Left lobe of liver (tissue), 2 donors: ENCODE measurements around the gene EYA4. TPM values are rescaled to one million over a fixed set of nuclear protein-coding genes. Genes with fewer than 3 reads are reported as not detected.

ENCODE experiments used
- ATAC-seq: fragments of 200-7000 bp; cut with Tn5 transposase; one replicate; pipeline ENCODE4 v1.9.1; 2020; ENCODE audit warnings: mild to moderate bottlenecking, moderate library complexity
- DNase-seq: peaks from one replicate; pipeline ENCODE4 v3.0.0-alpha.2; 2020; ENCODE audit warnings: low spot score
- total RNA-seq: library from RNA; stranded (reverse); gene quantifications from one replicate; pipeline ENCODE4 v1.2.1, GENCODE V29; 2021
- donor health status: DM: no; HTN: no; CAD: no; lungs with moderate emphysema.
- donor health status: DM: no; HTN: yes; CAD: no.

Gene EYA4
- total RNA-seq, 1 donor from 2014 or later, result not detected

DNA sequence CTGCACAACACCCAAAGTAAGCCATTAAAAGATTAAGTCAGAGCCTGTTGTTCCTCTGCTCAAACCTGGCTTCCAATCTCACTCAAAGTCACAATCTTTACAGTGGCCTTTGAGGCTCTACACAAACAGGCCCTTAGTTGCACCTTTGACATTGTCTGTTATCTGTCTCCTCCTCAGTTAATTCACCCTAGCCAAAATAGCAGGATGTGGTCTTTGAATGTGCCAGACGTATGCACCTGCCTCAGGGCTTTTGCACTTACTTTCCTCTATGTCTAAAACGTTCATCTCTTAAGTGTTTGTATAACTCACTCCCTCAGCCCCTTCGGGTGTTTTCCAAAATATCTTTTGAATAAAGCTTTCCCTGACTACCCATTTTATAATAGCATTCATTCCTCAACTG is 107.7 kb downstream of the EYA4 start:
- ATAC-seq (no peak), DNase-seq (no peak)

DNA sequence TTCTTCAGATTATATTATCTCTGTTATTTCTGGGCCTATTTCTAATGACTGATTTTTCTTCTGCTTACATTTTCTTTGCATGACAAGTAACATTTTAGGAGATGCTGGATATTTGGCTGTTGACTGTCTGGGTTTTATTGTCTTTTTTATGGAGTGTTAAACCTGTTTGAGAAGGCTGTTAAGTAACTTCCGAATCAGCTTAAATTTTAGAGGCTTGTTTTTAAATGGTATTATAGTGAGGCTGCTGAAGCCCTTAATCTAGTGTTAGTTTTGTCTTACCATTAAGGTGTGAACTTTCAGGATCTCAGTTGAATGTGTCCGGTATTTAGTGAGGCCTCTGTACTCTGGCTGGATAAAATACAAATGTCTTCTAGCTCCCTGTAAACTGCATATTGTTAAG is 109.8 kb downstream of the EYA4 start:
- ATAC-seq (no peak), DNase-seq (no peak)

DNA sequence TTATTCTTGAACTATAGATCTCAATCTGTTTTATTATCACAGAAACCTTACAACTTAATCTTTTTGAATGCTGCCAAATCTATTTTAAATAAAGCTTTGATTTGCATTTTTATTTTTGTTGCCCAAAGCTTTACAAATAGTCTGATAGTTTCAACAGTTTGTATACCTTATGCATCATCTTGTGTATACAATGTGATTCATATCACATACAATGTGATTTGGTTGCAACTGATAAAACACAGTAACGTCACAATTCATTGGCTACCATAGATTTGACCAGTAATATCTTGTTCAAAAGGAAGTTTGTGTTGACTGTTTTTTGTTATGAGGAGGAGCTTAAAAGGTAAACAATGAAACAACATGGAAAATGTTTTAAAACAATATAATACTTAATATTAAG is 110.9 kb downstream of the EYA4 start:
- ATAC-seq, result no peak
- DNase-seq, result no peak

DNA sequence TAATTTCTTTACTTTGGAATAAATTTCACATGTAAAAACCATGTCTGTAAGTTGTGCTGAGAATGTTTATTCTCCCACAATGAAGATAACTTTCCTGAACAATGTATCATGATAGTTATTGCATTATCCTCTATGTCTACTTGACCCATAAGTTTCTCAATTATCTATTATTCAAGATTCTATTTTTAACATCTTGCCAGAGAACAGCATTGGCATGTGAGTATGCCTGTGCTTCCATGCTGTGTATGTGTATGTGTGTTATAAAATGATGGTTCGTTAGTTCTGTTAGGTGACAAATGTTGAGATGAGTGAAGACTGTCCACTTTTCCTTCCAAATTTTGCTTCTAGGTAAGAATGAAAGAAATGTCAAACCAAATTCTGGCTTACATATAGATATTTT is 111.9 kb downstream of the EYA4 start:
- DNase-seq (no peak), ATAC-seq (no peak)

DNA sequence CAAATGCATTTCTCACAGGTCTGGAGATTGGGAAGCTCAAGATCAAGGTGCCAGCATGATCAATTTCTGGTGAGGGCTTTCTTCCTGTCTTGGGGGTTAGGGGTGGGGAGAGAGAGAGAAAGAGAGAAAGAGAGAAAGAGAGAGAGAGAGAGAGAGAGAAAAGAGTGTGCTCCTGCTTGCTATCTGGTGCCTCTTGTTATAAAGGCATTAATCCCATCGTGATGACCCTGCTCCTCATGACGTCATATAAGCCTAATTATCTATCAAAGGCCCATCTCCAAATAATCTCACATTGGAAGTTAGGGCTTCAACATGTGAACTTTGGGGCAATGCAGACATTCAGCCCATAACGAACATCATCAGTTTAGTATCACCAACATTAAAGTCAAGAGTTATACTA is 114.8 kb downstream of the EYA4 start:
- no peak for ATAC-seq
- DNase-seq, result no peak

DNA sequence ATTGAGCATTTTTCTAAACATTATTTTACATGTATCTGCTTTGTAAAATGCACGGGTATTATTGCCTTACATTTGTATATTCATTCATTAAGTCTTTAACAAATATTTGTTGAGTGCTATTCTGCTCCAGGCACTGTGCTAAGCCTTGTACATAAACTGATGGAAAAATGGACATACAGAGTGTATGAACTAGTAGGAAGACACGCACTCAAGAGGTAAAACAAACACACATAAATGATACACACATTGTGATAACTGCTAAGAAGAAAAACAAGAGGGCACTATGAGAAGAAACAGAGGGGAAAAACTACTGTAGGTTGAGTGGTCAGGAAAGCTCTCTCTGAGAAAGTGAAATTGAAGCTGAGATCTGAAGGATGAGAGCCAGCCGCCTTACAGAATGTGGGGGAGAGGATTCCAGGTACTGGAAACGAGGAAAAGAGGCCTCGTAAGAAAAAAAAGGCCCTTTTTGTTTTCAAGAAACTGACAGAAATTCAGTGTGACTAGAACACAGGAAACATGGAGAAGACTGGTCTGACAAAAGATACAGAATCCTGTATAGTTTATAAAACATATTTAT is 117.5 kb downstream of the EYA4 start:
- no peak for ATAC-seq

DNA sequence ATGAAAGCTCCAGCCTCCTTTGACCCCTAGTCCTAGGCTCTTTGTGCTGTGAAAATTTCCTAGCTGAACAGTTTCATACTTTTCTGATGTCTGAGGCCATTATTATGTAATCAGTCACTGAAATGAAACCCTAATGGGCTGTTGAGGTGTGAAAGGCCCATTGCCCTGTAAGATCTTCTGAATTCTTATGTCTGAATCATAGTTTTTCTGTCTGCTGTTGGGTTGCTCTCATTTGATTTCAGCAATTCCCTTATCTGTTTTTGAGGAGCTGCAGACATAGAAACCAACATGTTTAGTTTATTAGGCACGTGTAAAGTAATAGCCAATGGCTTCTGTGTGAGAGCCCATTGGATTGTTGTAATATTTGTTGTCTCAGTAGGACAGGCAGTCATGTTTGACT is 118.1 kb downstream of the EYA4 start:
- no peak for ATAC-seq
- DNase-seq, result no peak

More for the DNA sequence above, 117.5 kb downstream of the EYA4 start:
- DNase-seq, result no peak

DNA sequence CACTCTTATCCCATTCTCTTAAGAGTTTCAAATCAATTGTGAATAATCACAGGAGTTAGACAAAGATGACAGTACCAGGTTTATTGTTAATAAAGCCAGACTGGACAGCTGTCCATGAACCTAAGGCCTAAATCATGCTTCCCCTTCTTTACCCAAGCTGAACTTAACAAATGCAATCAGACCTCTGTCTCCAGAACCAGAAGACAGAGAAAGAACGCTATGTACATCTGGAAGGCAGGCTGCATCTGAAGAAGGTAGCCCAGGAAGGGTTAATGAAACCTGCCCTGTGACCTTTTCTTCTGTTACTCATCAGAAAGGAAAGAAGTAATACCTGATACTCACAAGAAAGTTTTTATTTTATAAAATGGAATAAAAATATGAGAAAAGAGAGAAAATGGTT is 118.6 kb downstream of the EYA4 start:
- ATAC-seq (no peak), DNase-seq (no peak)

DNA sequence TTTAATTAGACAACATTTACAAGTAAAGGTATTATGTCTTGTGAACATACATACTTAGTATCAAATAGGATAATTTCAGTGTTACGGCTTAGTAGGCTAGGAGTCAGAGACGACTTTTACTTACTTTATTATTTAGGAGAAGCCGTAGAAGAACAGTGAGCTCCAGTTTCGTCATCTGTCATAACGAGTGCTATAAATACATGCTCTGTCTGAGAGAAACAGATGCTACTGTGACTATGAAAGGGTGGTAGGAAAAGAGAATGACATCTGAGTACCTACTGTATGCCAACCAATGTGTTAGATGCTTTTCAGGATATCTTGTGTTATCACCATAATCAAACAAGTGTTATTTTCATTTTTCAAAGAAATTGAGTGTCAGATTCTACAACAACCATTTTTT is 119.0 kb downstream of the EYA4 start:
- no peak for ATAC-seq
- no peak for DNase-seq

DNA sequence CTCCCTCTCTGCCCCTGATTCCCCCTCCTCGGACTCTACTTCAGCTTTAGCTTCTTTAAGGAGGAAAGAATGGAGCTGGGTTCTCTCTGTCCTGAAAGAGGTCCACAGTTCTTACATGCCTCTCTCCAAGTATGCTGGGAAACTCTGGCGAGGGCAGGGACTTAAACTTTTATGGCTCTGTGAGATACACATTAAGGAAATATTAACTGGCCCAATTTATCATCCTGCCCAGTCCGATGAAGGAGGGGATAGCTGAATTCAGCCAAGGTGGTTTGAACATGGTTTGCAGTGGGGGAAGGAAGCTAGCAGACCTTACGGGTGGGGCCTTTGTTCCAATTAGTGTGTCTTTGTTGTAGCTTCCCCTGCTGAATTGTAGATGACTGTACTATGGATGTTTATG is 121.7 kb downstream of the EYA4 start:
- ATAC-seq (no peak), DNase-seq (no peak)

DNA sequence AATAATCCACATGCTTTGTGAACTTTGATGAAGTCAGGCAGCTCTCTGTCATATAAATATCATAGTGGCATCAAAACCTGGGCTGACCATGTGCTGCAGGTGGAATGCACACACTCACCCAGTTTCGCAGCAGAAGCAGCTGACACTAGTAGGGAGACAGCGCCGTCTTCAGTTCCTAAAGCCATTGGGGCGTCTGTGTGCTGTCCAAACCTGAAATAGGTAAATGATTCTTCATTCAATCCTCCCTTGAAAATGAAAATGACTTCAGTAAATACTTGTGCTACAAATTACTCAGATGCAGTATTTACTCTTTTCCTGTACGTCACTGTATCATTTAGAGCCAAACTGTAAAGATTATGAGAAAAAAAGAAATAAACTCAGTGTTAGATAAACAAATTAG is 127.5 kb downstream of the EYA4 start:
- no peak for DNase-seq
- no peak for ATAC-seq

DNA sequence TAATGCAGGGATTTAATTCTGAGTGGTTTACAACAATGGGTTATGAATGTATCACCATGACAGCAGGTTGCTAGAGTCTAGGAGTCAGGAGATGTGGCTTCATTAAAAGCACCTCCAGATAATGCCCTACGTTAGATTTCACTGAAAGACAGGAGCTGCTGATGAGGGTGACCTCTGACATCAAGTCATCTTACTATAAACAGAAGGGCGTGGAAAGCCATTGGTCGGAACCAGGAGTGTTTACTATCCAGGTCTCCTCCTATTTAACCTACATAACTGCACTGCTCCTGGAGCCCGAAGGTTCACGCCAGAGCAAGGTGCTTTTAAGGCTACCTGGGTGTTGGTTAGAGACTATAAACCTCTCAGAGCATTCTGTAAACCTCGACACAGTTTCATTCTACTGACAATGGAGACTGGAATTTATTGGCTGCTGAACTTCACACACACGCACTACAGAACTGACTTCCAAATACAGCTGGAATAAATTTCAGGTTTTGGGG is 128.7 kb downstream of the EYA4 start:
- ATAC-seq (no peak), DNase-seq (no peak)

DNA sequence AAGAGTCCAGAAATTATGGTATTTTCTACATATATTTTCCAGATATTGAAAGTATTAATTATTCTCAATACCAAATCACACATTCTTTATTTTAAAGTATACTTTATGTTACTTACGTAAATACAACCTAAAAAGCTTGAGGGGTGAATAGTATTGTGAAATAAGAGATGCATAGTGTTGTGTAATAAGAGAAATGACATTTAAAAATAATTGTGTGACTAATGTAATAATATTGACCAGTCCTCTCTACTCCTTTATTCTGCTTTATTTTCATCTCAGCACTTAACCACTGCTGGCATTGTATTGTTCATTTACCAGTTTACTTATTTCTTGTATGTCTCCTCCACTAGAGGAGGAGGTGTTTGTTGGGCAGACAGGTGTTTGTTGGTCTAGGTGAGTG is 135.6 kb downstream of the EYA4 start:
- DNase-seq, result no peak
- ATAC-seq, result no peak

DNA sequence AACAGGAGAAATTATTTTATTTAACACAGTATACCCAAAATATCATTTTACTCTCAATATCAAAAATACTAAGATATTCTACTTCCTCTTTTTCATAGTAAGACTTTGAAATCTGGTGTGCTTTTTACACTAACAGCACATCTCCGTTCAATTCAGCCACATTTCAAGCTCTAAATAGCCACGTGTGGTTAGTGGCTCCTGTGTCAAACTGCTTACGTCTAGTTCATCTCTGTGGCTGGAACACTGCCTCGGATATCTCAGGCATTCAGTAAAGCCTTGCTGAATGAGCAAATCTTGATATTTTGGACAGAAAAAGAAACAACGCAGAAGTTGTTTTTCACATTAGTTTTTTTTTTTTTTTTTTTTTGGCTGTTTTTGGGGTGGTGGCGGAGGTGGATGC is 136.1 kb downstream of the EYA4 start:
- DNase-seq, result no peak
- ATAC-seq, result no peak

DNA sequence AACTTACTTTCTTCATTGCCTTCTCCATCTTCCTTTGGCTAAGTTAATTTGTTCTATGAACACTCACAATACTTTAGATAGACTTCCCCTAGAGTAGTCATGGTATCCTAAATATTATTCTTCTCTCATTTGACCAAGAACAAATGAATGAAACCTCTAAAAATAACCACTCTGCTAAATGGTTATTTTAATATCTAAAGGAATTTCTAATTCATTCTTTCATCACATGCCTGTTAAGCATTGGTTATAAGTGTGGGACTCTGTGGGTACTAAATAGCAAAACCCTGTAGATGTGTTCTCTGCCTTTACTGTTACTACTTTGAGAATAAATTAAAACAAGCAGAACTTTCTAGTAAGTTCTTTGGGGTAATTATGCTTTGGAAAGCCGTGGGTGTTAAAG is 138.9 kb downstream of the EYA4 start:
- DNase-seq, result no peak
- no peak for ATAC-seq

DNA sequence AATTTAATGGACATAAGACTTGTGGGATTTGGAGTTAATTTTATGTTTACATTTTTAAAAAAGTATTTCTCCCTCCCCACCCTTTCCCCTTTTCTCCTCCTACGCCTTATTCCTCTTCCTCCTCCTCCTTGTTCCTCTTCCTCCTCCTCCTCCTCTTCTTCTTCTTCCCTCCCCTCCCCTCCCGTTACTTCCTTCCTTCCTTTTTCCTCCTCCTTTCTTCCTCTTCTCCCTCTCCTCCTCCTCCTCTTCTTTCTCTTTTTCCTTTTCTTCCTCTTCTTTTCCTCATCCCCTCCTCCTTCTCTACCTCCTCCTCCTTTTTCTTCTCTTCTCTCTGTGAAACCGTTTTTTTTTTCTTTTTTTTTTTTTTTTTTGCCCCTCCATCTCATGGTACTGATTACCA is 139.6 kb downstream of the EYA4 start:
- ATAC-seq (no peak), DNase-seq (no peak)

DNA sequence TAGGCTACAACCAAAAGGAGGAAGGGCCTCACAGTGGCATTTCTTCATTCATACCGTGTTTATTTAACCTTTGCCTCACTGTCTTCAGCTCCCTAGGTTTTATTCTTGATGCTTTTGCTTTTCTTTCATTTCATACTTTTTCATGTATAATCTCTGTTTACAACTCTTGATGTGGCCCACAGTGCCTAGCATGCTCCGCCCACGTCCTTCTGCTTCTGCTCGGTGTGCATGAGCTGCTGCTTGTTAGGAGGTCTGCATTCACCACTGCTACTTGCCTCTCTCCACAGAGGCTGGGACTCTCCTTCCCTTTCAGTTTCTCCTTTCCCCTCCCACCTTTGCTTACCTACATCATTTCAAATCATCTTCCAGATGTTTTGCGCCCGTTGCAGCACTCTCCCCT is 147.6 kb downstream of the EYA4 start:
- ATAC-seq (no peak), DNase-seq (no peak)

DNA sequence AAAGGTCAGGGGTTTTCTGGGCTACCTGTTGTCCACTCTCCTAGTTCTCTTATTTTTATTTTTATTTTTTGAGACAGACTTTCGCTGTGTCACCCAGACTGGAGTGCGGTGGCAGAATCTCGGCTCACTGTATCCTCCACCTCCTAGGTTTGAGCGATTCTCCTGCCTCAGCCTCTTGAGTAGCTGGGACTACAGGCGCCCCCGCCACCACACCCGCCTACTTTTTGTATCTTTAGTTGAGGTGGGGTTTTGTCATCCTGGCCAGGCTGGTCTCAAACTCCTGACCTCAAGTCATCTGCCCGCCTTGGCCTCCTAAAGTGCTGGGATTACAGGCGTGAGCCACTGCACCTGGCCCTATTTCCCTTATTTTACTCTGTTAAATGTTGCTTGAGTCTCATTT is 149.0 kb downstream of the EYA4 start:
- ATAC-seq, result no peak
- DNase-seq, result no peak

DNA sequence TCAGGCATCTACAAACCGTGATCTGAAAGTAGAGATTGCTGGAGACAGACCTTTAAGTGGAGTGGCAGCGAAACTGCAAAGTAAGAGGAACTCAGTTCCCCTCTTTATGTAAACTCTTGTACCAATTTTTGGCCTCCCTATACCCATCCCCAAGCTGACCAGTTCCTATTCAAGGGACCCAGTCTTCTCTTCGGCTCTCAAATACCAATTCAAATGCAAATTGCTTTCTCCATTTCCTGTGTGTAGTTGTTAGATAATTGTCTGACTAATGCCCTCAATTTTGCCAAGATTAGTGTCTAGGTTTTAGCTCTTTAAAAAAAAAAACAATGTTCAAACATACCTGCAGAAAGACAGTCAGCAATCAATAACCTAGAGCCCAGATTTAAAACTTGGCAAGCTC is 150.9 kb downstream of the EYA4 start:
- no peak for DNase-seq
- no peak for ATAC-seq

DNA sequence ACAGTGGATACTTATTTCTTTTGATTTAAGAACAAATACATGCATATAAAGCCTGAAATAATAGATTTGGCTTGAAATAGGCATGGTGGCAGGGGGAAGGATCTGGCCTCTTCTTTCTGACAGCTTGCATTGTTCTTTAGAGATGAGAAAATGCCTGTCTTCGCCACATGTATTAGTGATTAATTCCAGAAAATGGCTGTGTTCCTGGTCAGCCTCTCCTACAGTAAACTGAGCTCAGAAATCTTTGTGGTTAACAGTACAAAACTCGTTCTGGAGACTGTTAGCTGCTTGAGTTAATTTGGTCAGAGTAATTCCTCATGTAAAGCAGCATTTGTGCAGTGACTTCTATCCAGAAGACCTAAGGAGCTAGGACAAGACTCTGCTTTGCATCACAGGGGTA is 151.5 kb downstream of the EYA4 start:
- no peak for ATAC-seq
- DNase-seq, result no peak

DNA sequence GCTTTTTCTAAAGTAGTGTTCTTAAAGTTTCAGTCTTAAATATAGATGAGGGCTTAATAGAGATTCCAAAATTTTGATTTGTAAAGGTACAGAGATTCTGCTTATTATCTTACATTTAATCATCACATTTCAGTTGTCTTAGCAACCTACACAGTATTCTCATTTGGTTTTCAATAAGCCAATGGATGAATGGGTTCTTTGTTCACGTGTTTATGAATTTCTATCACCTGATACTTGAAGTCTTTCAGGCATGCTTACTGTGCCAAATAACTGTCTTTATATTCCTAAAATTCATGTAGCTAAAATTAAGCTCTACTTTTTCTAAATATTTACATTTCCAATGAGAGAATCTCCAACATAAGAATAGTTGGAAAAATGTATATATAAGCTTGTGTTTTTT is 152.7 kb downstream of the EYA4 start:
- ATAC-seq, result no peak

DNA sequence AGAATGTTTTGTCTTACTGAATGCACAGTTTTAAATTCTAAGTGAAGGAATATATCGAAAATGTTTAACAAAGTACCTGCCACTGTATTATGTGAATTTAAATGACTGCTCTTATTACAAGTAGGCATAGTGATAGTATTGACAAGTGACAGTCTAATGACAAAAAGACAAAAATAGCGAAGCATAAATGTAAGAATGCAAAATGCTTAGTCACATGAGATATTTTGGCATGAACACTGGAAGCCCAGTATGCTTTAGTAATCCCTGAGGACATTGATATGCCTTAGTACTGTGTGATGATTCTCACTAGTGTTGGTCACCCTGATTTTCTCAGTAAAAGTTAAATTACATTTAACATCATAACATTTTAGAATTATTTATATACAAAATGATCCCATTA is 153.5 kb downstream of the EYA4 start:
- DNase-seq, result no peak
- ATAC-seq, result no peak

More for the DNA sequence above, 152.7 kb downstream of the EYA4 start:
- no peak for DNase-seq

DNA sequence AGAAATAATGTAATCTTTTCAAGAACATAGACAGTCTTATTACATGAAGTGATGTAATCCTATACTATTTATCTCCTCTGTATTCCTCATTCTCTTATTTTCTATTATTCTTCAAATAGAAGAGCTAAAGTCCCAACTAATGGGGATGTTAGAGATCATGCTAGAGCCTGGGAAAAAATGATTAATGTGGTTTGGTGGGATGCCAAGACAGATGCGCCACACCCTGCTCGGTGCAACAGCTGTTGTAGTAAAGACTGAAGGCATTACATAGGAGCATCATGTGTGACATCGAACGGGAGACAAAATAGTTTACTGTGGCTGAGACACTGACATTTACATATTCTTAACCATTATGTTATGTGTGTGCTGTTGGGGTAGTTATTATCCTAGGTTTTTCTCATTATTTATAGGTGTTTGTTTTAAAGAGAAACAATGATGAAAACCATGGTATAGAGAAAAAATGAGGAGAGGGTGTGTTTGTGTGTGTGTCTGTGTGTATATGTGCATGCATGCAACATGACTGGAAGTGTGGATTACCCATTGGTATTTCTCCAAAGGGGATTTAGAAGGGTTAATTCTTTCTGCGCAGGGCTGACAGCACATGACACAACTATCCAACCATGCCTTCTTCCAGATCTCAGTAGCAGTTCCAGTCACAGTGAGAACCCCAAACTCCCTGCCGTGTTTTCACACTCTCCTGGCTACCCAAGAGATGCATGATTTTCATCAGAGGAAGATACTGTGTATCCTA is 155.3 kb downstream of the EYA4 start:
- DNase-seq, result no peak
- ATAC-seq, result no peak
